ENCODE results near the gene ISOC1. TPM values are rescaled to one million over a fixed set of nuclear protein-coding genes. Genes with fewer than 3 reads are reported as not detected.

Gene ISOC1
- total and polyA plus RNA-seq, 2 of the 13 experiments (the other 11 are each of a cell fraction or from before 2014, with no cell fraction given): 25.7 to 51.3 TPM

GRCh38 chr5:129104915-129105455 is 10.4 kb downstream of the ISOC1 start:
- Histone ChIP-seq H3K4me1 (ENCODE audit: insufficient read depth, low read length) (no peaks in the 10 kb centered on the region), H3K9ac (ENCODE audit: insufficient read depth, low read depth, low read length) (no peak overlapping the region), H3K27ac (ENCODE audit: extremely low read length, insufficient read depth, low read length) (no peak overlapping the region), H3K9me3 (ENCODE audit: low read length) (no peaks in the 10 kb centered on the region), H3K36me3 (replicated peaks in 1 of 2; ENCODE audit: control insufficient read depth in 1 of 2, insufficient read depth in 2 of 2, low read length in 2 of 2) (peaks cover 2 to 26% of the 10 kb centered on the region in 2 experiments; a peak in 4 of 5 replicates), H2AFZ (ENCODE audit: low read length) (no peak overlapping the region), H3K4me2 (ENCODE audit: low read depth, low read length) (no peak overlapping the region), H3K27me3 (ENCODE audit: control insufficient read depth in 1 of 2, insufficient read depth in 2 of 2, low read length in 2 of 2) (no peaks in the 10 kb centered on the region; a peak in 1 of 5 replicates), H3K4me3 (replicated peaks in 1 of 3; ENCODE audit: insufficient read depth in 1 of 3, low read depth in 2 of 3, low read length in 3 of 3) (no peak overlapping the region), H3K79me2 (ENCODE audit: insufficient read depth, low read length) (peaks cover 26% of the 10 kb centered on the region), H4K20me1 (ENCODE audit: insufficient read depth, low read length) (no peaks in the 10 kb centered on the region)
- ChIA-PET CTCF (ENCODE audit: low intra/inter-chr PET ratio, low total read pairs) (no interaction called here), POLR2A (no interaction called here)
- DNase-seq (ENCODE audit: low spot score) (no peak), ATAC-seq (no peak), FAIRE-seq (no peak)
- no peak for TF ChIP-seq ZNF878 (CRISPR knock-in tag; IDR thresholded peaks at IDR 0.05)
- no peak for TF ChIP-seq ZNF383 (CRISPR knock-in tag; IDR thresholded peaks at IDR 0.05; ENCODE audit: borderline replicate concordance)
- TF ChIP-seq MAFF (IDR thresholded peaks at IDR 0.05; ENCODE audit: low read depth, low read length): peak; percentile 97
- peak; percentile 96 to 98 for TF ChIP-seq MAFK (conservative IDR thresholded peaks at IDR 0.05 in 1 of 2, IDR thresholded peaks at IDR 0.05 in 1 of 2; ENCODE audit: low read length in 2 of 2)
- TF ChIP-seq HMGXB3 (CRISPR knock-in tag; IDR thresholded peaks at IDR 0.05; ENCODE audit: borderline replicate concordance): no peak
- WGBS (ENCODE audit: low lambda C conversion rate): 97% methylated on average over 5 of the region's 5 CpGs
- no TSS peak for BruUV-seq (replicated peaks)
- intact Hi-C loops (cut with micrococcal nuclease; ENCODE audit: unreplicated experiment) (no loop called here), in situ Hi-C loops (cut with HindIII; ENCODE audit: extremely low pct_ligation_motif_present, low pct_unique_long_range_greater_than_20kb) (loop anchor here (25.0 kb wide), 1 partner anchor 893 kb away; no protein-coding TSS in a partner anchor)
